Gastrocnemius medialis (tissue), 4 donors: ENCODE measurements around the gene ELMO1. TPM values are rescaled to one million over a fixed set of nuclear protein-coding genes. Genes with fewer than 3 reads are reported as not detected.

Experiments
- ATAC-seq, 2 donors: fragments of 150-250 bp; one replicate each; pipeline ENCODE4 v1.9.1; 2016
- DNase-seq, 2 donors: peaks; one replicate each; pipeline ENCODE4 v3.0.0-alpha.2; 2019
- H3K27ac ChIP-seq, 4 donors: fragments of 200-600 bp; sonication (generic); 1 replicate in 1 of 4; 2 replicates in 3 of 4; pipeline ENCODE4 v1.5.1; 2016 to 2018; ENCODE audit warnings: mild to moderate bottlenecking in 2 of 4, moderate library complexity in 1 of 4
- H3K27me3 ChIP-seq, 3 donors: fragments of 200-600 bp; sonication (generic) in 2 of 3; 1 replicate in 1 of 3; 2 replicates in 2 of 3; pipeline versions ENCODE4 v1.5.1 to v1.6.0; 2016 to 2019; ENCODE audit warnings: mild to moderate bottlenecking in 1 of 3, moderate library complexity in 1 of 3
- H3K36me3 ChIP-seq, 2 donors: fragments of 200-600 bp; sonication (generic) in 1 of 2; one replicate each; pipeline ENCODE4 v1.5.1; 2017 to 2018
- H3K4me1 ChIP-seq, 2 donors: fragments of 200-600 bp; sonication (generic) in 1 of 2; one replicate each; pipeline ENCODE4 v1.5.1; 2016 to 2017; ENCODE audit warnings: mild to moderate bottlenecking in 2 of 2
- H3K4me3 ChIP-seq, 4 donors: fragments of 200-600 bp; sonication (generic) in 3 of 4; 1 replicate in 1 of 4; 2 replicates in 3 of 4; pipeline ENCODE4 v1.5.1; 2016 to 2019; ENCODE audit warnings: mild to moderate bottlenecking in 2 of 4
- H3K9me3 ChIP-seq, 3 donors: fragments of 200-600 bp; sonication (generic) in 2 of 3; 1 replicate in 1 of 3; 2 replicates in 2 of 3; pipeline ENCODE4 v1.5.1; 2016 to 2019
- POLR2A ChIP-seq, 2 donors: fragments of 450-650 bp; IDR thresholded peaks; one replicate each; pipeline ENCODE4 v1.6.1; 2017; ENCODE audit warnings: antibody characterized with exemption in 2 of 2, mild to moderate bottlenecking in 2 of 2, moderate library complexity in 2 of 2
- in situ Hi-C, 4 donors: fragments of 200-750 bp; cut with MboI; loops; one replicate each; pipeline versions ENCODE4 v1.15.0 to v1.8.0; 2017; ENCODE audit warnings: low sequenced_read_pairs in 4 of 4
- intact Hi-C: fragments of 100-400 bp; cut with DNase I; formaldehyde crosslinking; loops from one replicate; pipeline ENCODE4 v1.15.1; 2023; ENCODE audit warnings: low total_unique reads
- total RNA-seq, 4 donors: library from RNA; depleted of rRNA; stranded (reverse); fragments of >200 nt; gene quantifications; one replicate each; pipeline versions ENCODE4 v1.1.0 to v1.2.3, GENCODE V29; 2016
- TF ChIP-seq, protein P1 (sequence below), 5 experiments: fragments of 450-650 bp in 3 of 5; fragments of 200-600 bp in 2 of 5; sonication (generic) in 2 of 5; IDR thresholded peaks in 4 of 5; conservative IDR thresholded peaks in 1 of 5; 1 replicate in 4 of 5; 2 replicates in 1 of 5; pipeline ENCODE4 v1.5.1; 2016 to 2019; ENCODE audit warnings: antibody characterized with exemption in 5 of 5, mild to moderate bottlenecking in 3 of 5, moderate library complexity in 3 of 5

ELMO1 gene
- total RNA-seq, 4 donors from 2014 or later = 8.4 to 18.9 (median 14.6) TPM

DNA sequence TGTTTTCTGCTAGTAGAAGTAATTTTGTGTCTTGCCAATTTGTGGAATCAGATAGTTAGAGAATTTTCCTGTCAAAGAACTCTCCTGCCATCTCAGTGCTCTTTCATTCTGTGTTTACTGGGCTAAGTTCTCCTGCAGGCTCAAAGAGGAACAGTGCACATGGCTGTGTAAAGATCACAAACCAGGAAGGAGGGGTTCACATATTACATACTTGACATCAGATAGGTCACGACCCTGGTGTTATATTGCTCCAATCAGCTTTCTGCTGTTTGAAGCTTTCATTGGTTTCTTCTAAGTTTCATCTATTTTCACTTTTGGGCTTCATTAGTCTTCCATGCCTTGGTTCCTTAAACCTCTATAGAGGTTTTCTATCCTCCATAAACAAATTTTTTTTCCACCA, 13.5 kb upstream of the ELMO1 start:
- DNase-seq = no peak
- in situ Hi-C loops = no loop called here
- no peaks in the 10 kb centered on the region for H3K36me3 ChIP-seq
- H3K27me3 ChIP-seq = no peaks in the 10 kb centered on the region
- H3K4me3 ChIP-seq = no peak overlapping the region
- no peak for ATAC-seq
- no peaks in the 10 kb centered on the region for H3K4me1 ChIP-seq
- intact Hi-C loops = no loop called here
- no peaks in the 10 kb centered on the region for H3K9me3 ChIP-seq
- no peak for TF ChIP-seq POLR2A (IDR thresholded peaks at IDR 0.05)
- TF ChIP-seq, protein P1, sequence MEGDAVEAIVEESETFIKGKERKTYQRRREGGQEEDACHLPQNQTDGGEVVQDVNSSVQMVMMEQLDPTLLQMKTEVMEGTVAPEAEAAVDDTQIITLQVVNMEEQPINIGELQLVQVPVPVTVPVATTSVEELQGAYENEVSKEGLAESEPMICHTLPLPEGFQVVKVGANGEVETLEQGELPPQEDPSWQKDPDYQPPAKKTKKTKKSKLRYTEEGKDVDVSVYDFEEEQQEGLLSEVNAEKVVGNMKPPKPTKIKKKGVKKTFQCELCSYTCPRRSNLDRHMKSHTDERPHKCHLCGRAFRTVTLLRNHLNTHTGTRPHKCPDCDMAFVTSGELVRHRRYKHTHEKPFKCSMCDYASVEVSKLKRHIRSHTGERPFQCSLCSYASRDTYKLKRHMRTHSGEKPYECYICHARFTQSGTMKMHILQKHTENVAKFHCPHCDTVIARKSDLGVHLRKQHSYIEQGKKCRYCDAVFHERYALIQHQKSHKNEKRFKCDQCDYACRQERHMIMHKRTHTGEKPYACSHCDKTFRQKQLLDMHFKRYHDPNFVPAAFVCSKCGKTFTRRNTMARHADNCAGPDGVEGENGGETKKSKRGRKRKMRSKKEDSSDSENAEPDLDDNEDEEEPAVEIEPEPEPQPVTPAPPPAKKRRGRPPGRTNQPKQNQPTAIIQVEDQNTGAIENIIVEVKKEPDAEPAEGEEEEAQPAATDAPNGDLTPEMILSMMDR (IDR thresholded peaks at IDR 0.05 in 4 of 5, conservative IDR thresholded peaks at IDR 0.05 in 1 of 5) = no peak
- H3K27ac ChIP-seq = no peak overlapping the region

DNA sequence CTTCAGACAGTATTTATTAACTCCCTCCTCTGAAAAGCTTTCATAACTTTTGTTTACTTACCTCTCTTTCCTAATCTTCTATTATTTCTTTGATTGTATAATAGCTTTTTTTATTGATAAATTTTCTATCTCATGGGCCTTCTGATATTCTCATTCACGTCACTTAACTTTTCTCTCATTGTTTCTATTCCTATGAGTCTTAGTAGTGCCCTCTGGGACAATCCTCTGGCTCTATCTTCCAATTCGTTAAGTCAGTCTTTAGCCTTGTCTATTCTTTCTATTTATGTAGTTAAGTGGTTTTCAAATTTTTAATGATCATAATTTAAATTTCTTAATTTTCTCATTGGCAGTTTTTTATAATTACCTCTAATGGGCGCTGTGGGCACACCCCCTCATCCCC, 6.4 kb upstream of the ELMO1 start:
- DNase-seq (no peak), ATAC-seq (no peak)
- no peak overlapping the region for H3K27ac ChIP-seq
- H3K27me3 ChIP-seq = peaks cover 0 to 3% (median 0%) of the 10 kb centered on the region in 3 donors
- intact Hi-C loops = no loop called here
- no peaks in the 10 kb centered on the region for H3K9me3 ChIP-seq
- TF ChIP-seq POLR2A (IDR thresholded peaks at IDR 0.05) = no peak
- TF ChIP-seq, protein P1 (IDR thresholded peaks at IDR 0.05 in 4 of 5, conservative IDR thresholded peaks at IDR 0.05 in 1 of 5) = no peak
- H3K4me3 ChIP-seq = no peak overlapping the region
- no peaks in the 10 kb centered on the region for H3K36me3 ChIP-seq
- no peaks in the 10 kb centered on the region for H3K4me1 ChIP-seq
- in situ Hi-C loops = no loop called here

DNA sequence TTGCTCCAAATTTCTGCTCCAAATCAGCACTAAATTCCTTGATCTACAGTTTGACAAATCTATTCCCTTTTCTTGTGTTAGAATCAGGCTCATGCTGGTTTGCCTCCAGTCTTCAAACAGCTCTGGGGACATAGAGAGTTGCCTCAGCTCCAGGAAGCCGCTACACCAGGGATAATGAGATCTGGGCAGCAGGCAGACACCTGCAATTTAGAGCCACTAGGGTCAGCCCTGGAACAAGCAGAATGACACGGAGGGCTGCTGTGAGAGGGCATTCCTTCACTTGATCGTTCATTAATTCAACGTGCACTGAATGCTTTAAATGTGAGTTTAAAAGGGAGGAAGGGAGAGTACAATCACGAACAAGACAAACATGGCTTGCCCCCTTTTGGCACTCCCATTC, 3.7 kb upstream of the ELMO1 start:
- ATAC-seq (no peak), DNase-seq (no peak)
- no peaks in the 10 kb centered on the region for H3K9me3 ChIP-seq
- TF ChIP-seq POLR2A (IDR thresholded peaks at IDR 0.05) = no peak
- TF ChIP-seq, protein P1 (IDR thresholded peaks at IDR 0.05 in 4 of 5, conservative IDR thresholded peaks at IDR 0.05 in 1 of 5) = no peak
- no peak overlapping the region for H3K27ac ChIP-seq
- no peak overlapping the region for H3K4me3 ChIP-seq
- no peaks in the 10 kb centered on the region for H3K36me3 ChIP-seq
- intact Hi-C loops (no loop called here), in situ Hi-C loops (no loop called here)
- no peaks in the 10 kb centered on the region for H3K4me1 ChIP-seq
- H3K27me3 ChIP-seq = peaks cover 6 to 23% (median 9%) of the 10 kb centered on the region in 3 donors

DNA sequence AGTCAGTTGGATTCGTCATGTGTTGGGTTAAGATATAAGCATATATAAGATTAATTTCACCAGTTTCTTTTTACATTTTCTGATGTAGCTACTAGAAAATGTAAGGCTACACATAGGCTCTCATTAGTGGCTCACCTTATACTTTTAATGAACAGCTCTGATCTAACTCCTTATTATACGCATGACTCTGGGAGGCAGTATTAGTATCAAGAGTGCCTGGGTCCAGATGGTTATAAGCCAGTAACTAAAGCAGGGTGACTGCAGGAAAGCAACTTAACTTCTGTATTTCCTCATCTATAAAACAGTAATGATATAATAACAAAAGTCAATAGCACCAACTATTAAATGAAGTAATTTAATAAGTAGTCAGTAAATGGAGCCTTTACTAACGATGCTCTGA, 1.4 kb upstream of the ELMO1 start:
- intact Hi-C loops = no loop called here
- no peak overlapping the region for H3K27ac ChIP-seq
- ATAC-seq (no peak), DNase-seq (no peak)
- H3K9me3 ChIP-seq = no peaks in the 10 kb centered on the region
- peaks cover 8 to 26% (median 11%) of the 10 kb centered on the region in 3 donors for H3K27me3 ChIP-seq
- TF ChIP-seq, protein P1 (IDR thresholded peaks at IDR 0.05 in 4 of 5, conservative IDR thresholded peaks at IDR 0.05 in 1 of 5) = no peak
- no peak for TF ChIP-seq POLR2A (IDR thresholded peaks at IDR 0.05)
- H3K4me3 ChIP-seq = no peak overlapping the region
- H3K36me3 ChIP-seq = no peaks in the 10 kb centered on the region
- in situ Hi-C loops = no loop called here
- H3K4me1 ChIP-seq = no peaks in the 10 kb centered on the region

DNA sequence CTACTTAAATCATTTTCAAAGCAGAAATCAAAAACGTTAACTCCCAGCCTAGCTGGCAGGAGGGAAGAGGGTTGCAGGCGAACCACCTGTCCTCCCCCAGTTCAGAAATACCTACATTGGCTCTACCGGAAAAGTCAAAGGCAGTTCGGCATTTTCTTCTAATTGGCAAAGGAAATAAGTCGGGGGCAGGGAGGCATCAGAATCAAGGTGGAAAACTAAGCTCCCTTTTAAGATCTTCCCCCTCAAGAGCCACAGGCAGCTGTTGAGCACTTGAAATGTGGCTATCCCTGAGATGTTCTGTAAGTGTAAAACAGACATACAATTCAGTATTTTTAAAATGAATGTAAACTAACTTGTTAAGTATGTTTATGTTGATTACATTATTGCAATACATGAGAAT, 957 bp upstream of the ELMO1 start:
- Histone ChIP-seq H3K4me1 (no peaks in the 10 kb centered on the region), H3K36me3 (no peaks in the 10 kb centered on the region), H3K4me3 (peak overlapping the region; percentile 62 to 78 (median 68)), H3K27me3 (peaks cover 8 to 26% (median 11%) of the 10 kb centered on the region in 3 donors), H3K9me3 (no peaks in the 10 kb centered on the region), H3K27ac (peak overlapping the region in 1 of 4 donors; percentile 83)
- DNase-seq (no peak), ATAC-seq (no peak)
- TF ChIP-seq, protein P1 (IDR thresholded peaks at IDR 0.05 in 4 of 5, conservative IDR thresholded peaks at IDR 0.05 in 1 of 5) = no peak
- TF ChIP-seq POLR2A (IDR thresholded peaks at IDR 0.05) = no peak
- in situ Hi-C loops (no loop called here), intact Hi-C loops (loop anchor here (10.0 kb wide), 3 partner anchors 95 to 215 kb away; no protein-coding TSS in a partner anchor)
